Omental fat pad (tissue), 4 donors: ENCODE data around the gene MARCOL. TPM values are rescaled to one million over a fixed set of nuclear protein-coding genes. Genes with fewer than 3 reads are reported as not detected.

Experiments used
- ATAC-seq: fragments of 150-250 bp; one replicate; pipeline ENCODE4 v1.9.1; 2016; ENCODE audit warnings: mild to moderate bottlenecking, moderate library complexity; ENCODE audit not compliant: low FRiP score
- DNase-seq: peaks from one replicate; pipeline ENCODE4 v3.0.0-alpha.2; 2019; ENCODE audit warnings: low spot score
- CTCF ChIP-seq, 3 donors: fragments of 450-650 bp; IDR thresholded peaks; one replicate each; pipeline ENCODE4 v1.5.1; 2016 to 2017; ENCODE audit warnings: antibody characterized with exemption in 3 of 3, mild to moderate bottlenecking in 3 of 3, moderate library complexity in 2 of 3
- total RNA-seq, 4 donors: library from RNA; depleted of rRNA; stranded (reverse); fragments of >200 nt; gene quantifications; one replicate each; pipeline ENCODE4 v1.1.0, GENCODE V29; 2016

MARCOL gene
- total RNA-seq: not detected

DNA sequence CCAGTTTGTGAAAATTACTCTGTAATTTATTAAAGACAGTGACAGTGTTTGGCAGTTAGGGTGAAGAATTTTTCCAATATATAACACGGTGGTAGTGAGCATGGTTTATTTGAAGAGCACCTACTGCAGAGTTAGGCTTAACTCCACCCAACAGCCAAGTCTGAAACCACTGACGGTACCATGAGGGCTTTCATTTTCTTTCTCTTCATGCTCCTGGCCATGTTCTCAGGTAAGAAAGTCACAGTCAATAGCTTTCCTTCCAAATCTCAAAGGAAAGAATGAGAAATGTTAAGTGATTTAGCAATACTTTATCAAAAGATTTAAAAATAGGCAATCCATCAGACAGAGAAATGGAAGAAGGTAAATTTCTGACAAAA lies at the start of gene MARCOL:
MARCOL (plus strand) TSS at position 108 of the 377 bp plus-strand sequence; CDS start at position 181, 73 bp downstream.
- ATAC-seq: no peak
- TF ChIP-seq CTCF (IDR thresholded peaks at IDR 0.05): no peak

GRCh38 chr5:148191010-148191409 lies 47.3 kb upstream of the MARCOL start:
- no peak for DNase-seq
- TF ChIP-seq CTCF (IDR thresholded peaks at IDR 0.05): no peak
- no peak for ATAC-seq

More for the DNA sequence above, at the start of gene MARCOL:
- no peak for DNase-seq

GRCh38 chr5:148193202-148193601 lies 45.1 kb upstream of the MARCOL start:
- no peak for ATAC-seq

DNA sequence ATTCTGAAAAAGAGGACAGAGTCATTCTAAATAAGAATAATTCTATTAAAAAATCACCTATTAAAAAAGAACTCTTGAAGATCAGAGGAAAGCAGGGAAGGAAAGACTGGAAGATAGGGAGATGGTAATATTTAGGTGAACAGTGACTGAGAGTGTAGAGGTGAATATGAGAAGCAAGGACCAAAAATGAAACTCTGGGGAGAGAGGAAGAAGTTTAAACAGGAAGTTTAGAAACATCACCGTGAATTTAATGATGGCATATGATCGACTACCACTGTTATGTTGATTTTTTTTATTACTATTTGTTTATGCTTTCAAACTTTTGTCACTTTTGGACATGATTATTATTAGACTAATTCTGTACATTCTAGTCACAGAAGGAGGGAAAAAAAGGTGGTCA lies 37.2 kb upstream of the MARCOL start:
- no peak for DNase-seq
- TF ChIP-seq CTCF (IDR thresholded peaks at IDR 0.05): no peak
- ATAC-seq: no peak

More at GRCh38 chr5:148193202-148193601, 45.1 kb upstream of the MARCOL start:
- no peak for DNase-seq
- no peak for TF ChIP-seq CTCF (IDR thresholded peaks at IDR 0.05)

DNA sequence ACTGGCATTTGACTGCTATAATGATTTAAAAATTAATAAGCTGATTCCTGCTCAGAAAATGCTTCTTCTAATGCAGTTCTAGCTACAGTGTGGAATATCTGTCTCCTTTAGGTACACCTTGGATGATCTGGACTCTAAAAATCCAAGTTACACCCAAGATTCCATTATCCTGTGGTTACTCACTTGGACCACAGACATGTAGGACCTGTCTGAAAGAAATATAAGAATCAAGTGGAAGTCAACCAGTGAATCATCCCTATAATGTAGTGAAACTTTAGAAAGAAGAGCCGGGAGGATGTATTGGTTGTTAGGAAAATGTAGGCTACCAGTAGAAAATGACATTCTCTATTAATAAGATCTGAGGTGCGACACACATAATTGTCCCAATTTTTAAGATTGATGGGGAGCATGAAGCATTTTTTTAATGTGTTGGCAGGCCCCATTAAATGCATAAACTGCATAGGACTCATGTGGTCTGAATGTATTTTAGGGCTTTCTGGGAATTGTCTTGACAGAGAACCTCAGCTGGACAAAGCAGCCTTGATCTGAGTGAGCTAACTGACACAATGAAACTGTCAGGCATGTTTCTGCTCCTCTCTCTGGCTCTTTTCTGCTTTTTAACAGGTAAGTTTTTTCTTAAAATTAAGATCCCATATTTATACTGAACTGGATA lies 35.7 kb upstream of the MARCOL start, which contains the start of gene SPINK6:
SPINK6 (plus strand) TSS at position 512 of the 673 bp plus-strand sequence; CDS start at position 567, 55 bp downstream.
- no peak for DNase-seq
- TF ChIP-seq CTCF (IDR thresholded peaks at IDR 0.05): no peak
- ATAC-seq: no peak

DNA sequence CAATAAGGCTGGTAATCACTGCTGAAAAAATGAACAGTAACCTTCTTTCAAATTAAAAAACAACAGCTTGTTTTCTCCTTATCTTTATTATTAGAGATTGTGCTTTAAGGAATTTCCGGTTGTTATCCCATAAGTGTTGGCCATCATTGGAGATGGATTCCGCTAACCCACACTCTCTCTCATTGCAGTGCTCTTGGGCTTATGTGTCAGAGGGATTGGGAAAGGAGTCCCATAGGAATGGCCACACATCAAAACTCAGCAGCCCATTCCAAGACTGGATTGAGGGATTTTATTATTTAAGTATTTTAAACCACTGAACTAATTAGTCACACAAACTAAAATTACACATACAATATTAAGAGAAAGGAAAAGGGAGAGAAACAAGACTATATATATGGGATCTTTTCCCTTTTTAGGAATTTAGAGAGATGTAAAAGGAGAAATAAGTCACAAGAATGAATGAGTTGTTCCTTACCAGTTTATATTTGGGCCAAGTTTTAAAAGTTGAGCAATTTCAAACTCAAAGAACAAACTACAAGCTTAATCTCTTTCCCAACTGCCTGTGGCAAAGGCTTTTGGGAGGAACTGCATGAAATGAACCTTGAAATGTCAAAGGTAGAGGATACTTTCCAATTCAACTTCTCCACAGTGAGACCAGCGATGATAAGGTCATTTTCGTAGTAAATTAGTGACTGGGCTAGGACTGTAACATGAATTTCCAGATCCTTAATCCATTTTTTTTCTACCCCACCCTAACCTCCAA lies 33.1 kb upstream of the MARCOL start:
- DNase-seq: no peak
- no peak for ATAC-seq
- TF ChIP-seq CTCF (IDR thresholded peaks at IDR 0.05): no peak
